Endothelial cell of umbilical vein (primary cell): ENCODE measurements around the gene RAB39A. TPM values are rescaled to one million over a fixed set of nuclear protein-coding genes. Genes with fewer than 3 reads are reported as not detected.

Source experiments
- BruUV-seq: library from RNA; stranded (reverse); fragments of 400-500 nt; replicated peaks from 2 replicates; lab custom pipeline; 2021; lab: Mats Ljungman, UMichigan
- CTCF ChIA-PET: fragments of 300-600, 350-600 bp; sonication (Branson Sonifier 250); formaldehyde crosslinking; loops from one replicate; lab custom pipeline; 2021; ENCODE audit warnings: antibody characterized with exemption, inconsistent platforms; lab: Charles Lee
- POLR2A ChIA-PET: fragments of 300-600, 350-600 bp; sonication (Branson Sonifier 250); formaldehyde crosslinking; loops from one replicate; lab custom pipeline; 2021; ENCODE audit warnings: antibody characterized with exemption, inconsistent platforms; lab: Charles Lee
- DNase-seq: peaks from one replicate; pipeline ENCODE4 v3.0.0-alpha.2; 2011; ENCODE audit warnings: low read depth, low spot score
- FAIRE-seq: peaks from 2 replicates; lab custom pipeline; 2011; peaks lifted over from hg19 to GRCh38; lab: Jason Lieb, UNC
- H2AFZ ChIP-seq: 2 replicates; pipeline ENCODE4 v1.6.0; 2012; ENCODE audit warnings: low read depth, low read length, control low read depth, inconsistent platforms
- H3K27ac ChIP-seq: 2 replicates; pipeline ENCODE4 v1.5.1; 2011; ENCODE audit warnings: low read depth, mild to moderate bottlenecking, control low read depth, low read length, moderate library complexity; ENCODE audit not compliant: insufficient read depth
- H3K27me3 ChIP-seq, 2 experiments: 2 replicates each; pipeline versions ENCODE4 v1.6.0 to v1.6.1; 2011; ENCODE audit warnings: low read length in 2 of 2, mixed read lengths in 1 of 2; ENCODE audit not compliant: control insufficient read depth in 2 of 2, insufficient read depth in 2 of 2
- H3K36me3 ChIP-seq, 2 experiments: 2 replicates in 1 of 2; 3 replicates in 1 of 2; pipeline ENCODE4 v1.5.1; 2011; ENCODE audit warnings: low read length in 2 of 2, mild to moderate bottlenecking in 1 of 2, moderate library complexity in 1 of 2; ENCODE audit not compliant: control insufficient read depth in 2 of 2, insufficient read depth in 2 of 2; ENCODE audit errors: extremely low read depth in 1 of 2
- H3K4me1 ChIP-seq: 3 replicates; pipeline ENCODE4 v1.5.1; 2011; ENCODE audit warnings: mild to moderate bottlenecking, low read length; ENCODE audit not compliant: control insufficient read depth, insufficient read depth; ENCODE audit errors: extremely low read depth
- H3K4me2 ChIP-seq: 2 replicates; pipeline ENCODE4 v1.6.1; 2011; ENCODE audit warnings: low read length, control low read depth, mixed read lengths; ENCODE audit not compliant: insufficient read depth
- H3K4me3 ChIP-seq, 3 experiments: fragments of 200-600 bp in 1 of 3; sonication (generic), shearing (Covaris generic) in 1 of 3; replicated peaks in 1 of 3; 2 replicates each; pipeline ENCODE4 v1.5.1; 2011 to 2016; ENCODE audit warnings: control low read depth in 3 of 3, low read length in 3 of 3, mild to moderate bottlenecking in 2 of 3, inconsistent platforms in 1 of 3, low read depth in 1 of 3, moderate library complexity in 1 of 3; ENCODE audit not compliant: insufficient read depth in 1 of 3
- H3K79me2 ChIP-seq: 2 replicates; pipeline ENCODE4 v1.6.0; 2012; ENCODE audit warnings: low read length, inconsistent platforms; ENCODE audit not compliant: control insufficient read depth, insufficient read depth
- H3K9ac ChIP-seq: replicated peaks from 2 replicates; pipeline ENCODE3; 2011; ENCODE audit warnings: low read length, control low read depth; ENCODE audit not compliant: insufficient read depth; ENCODE audit errors: extremely low read depth
- H3K9me1 ChIP-seq: replicated peaks from 3 replicates; pipeline ENCODE4 v1.6.0; 2011; ENCODE audit warnings: mild to moderate bottlenecking, low read length; ENCODE audit not compliant: control insufficient read depth, insufficient read depth; ENCODE audit errors: extremely low read depth
- H3K9me3 ChIP-seq: replicated peaks from 2 replicates; pipeline ENCODE4 v1.5.1; 2012; ENCODE audit warnings: low read length, inconsistent platforms; ENCODE audit not compliant: control insufficient read depth, insufficient read depth
- H4K20me1 ChIP-seq: replicated peaks from 2 replicates; pipeline ENCODE3; 2011; ENCODE audit warnings: mild to moderate bottlenecking, low read length; ENCODE audit not compliant: control insufficient read depth, insufficient read depth; ENCODE audit errors: extremely low read depth
- EZH2 ChIP-seq: IDR thresholded peaks from 2 replicates; pipeline ENCODE4 v1.6.1; 2012; ENCODE audit warnings: borderline replicate concordance, low read depth, mild to moderate bottlenecking, moderate library complexity, low read length, inconsistent platforms; ENCODE audit not compliant: severe bottlenecking
- FOS ChIP-seq: IDR thresholded peaks from 2 replicates; pipeline ENCODE4 v1.6.1; 2011; ENCODE audit warnings: mild to moderate bottlenecking, low read length, moderate library complexity, borderline replicate concordance; ENCODE audit not compliant: insufficient read depth
- GATA2 ChIP-seq: IDR thresholded peaks from 2 replicates; pipeline ENCODE4 v1.7.0; 2011; ENCODE audit warnings: low read depth, mild to moderate bottlenecking, moderate library complexity, mixed read lengths, low read length; ENCODE audit not compliant: insufficient read length, insufficient read depth
- JUN ChIP-seq: IDR thresholded peaks from 2 replicates; pipeline ENCODE4 v1.6.1; 2011; ENCODE audit warnings: borderline replicate concordance, low read depth; ENCODE audit not compliant: insufficient read length, insufficient read depth
- MYC ChIP-seq: IDR thresholded peaks from one replicate; pipeline ENCODE4 v1.6.1; 2011; ENCODE audit warnings: mild to moderate bottlenecking, low read depth, low read length
- POLR2A ChIP-seq: IDR thresholded peaks from 2 replicates; pipeline ENCODE4 v1.6.1; 2012; ENCODE audit warnings: low read depth, mild to moderate bottlenecking, control low read depth, low read length
- POLR2AphosphoS5 ChIP-seq: IDR thresholded peaks from 2 replicates; pipeline ENCODE4 v1.6.1; 2012; ENCODE audit warnings: low read depth, mild to moderate bottlenecking, control low read depth, low read length, moderate library complexity; ENCODE audit not compliant: insufficient read depth
- dilution Hi-C: fragments of 300-500 bp; cut with MboI; formaldehyde crosslinking; loops from one replicate; pipeline ENCODE4 v1.15.0; 2019; ENCODE audit warnings: low sequenced_read_pairs; ENCODE audit not compliant: extremely low pct_ligation_motif_present
- intact Hi-C: fragments of 100-400 bp; cut with micrococcal nuclease; formaldehyde crosslinking; loops from one replicate; pipeline ENCODE4 v1.10.0; 2022
- polyA plus RNA-seq, 4 experiments: library from polyadenylated mRNA; depleted of rRNA in 3 of 4; stranded (reverse) in 3 of 4; unstranded in 1 of 4; fragments of >200 nt; gene quantifications; 2 replicates each; pipeline versions ENCODE4 v1.2.1 to v1.2.3, GENCODE V29; 2011 to 2012; ENCODE audit warnings: missing spikeins in 1 of 4
- total RNA-seq: library from RNA; stranded (reverse); gene quantifications from 2 replicates; pipeline ENCODE4 v1.2.3, GENCODE V29; 2021
- TF ChIP-seq, protein P1 (sequence below): IDR thresholded peaks from 2 replicates; pipeline ENCODE4 v1.6.1; 2011; ENCODE audit not compliant: insufficient read depth, insufficient read length
- TF ChIP-seq, protein P2 (sequence below), 2 donors: IDR thresholded peaks; 1 replicate in 1 of 2; 2 replicates in 1 of 2; pipeline ENCODE4 v1.5.1; 2011; ENCODE audit warnings: low read length in 2 of 2, mild to moderate bottlenecking in 2 of 2, moderate library complexity in 2 of 2, control low read depth in 1 of 2, inconsistent platforms in 1 of 2, low read depth in 1 of 2; ENCODE audit not compliant: insufficient read depth in 1 of 2; ENCODE audit errors: extremely low read depth in 1 of 2

The RAB39A gene
- total and polyA plus RNA-seq, 2 donors (not counting 3 experiments of a cell fraction or from before 2014, with no cell fraction given): not detected

DNA sequence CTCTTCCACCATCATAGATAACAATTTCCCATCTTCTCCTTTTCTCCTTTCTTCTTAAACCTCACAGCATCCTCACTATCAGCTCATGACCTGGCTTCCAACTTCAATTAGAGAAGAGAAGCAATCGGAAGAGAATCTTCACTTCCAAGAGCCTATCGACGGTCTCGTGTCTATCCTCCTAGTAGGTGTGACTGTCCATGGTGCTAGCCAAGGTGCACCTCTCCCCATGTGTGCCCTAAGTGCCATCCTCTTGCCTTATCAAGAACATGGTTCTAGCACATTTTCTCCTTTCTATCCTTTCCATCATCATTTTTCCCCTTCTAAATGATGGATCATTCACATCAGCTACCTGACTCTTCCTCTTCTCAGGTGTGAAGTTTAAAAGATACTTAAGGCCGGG, 75.4 kb downstream of the RAB39A start:
- no peak overlapping the region for H3K27ac ChIP-seq
- H3K9me1 ChIP-seq: no peaks in the 10 kb centered on the region
- no peak overlapping the region for H2AFZ ChIP-seq
- dilution Hi-C loops (no loop called here), intact Hi-C loops (loop anchor here (10.0 kb wide), 1 partner anchor 439 kb away; the partner anchor contains the start of gene ALKBH8)
- H3K79me2 ChIP-seq: no peaks in the 10 kb centered on the region
- H3K27me3 ChIP-seq: peaks cover 0 to 2% of the 10 kb centered on the region in 2 experiments
- ChIA-PET CTCF (interaction anchor here (1.2 kb wide), 1 partner anchor 10 kb away, joined by 3 read pairs; no protein-coding TSS in a partner anchor), POLR2A (no interaction called here)
- H3K36me3 ChIP-seq: no peaks in the 10 kb centered on the region
- no peak overlapping the region for H3K4me3 ChIP-seq
- TF ChIP-seq JUN (no peak), MYC (no peak), POLR2A (no peak), FOS (no peak), EZH2 (no peak), GATA2 (no peak), POLR2AphosphoS5 (no peak)
- TF ChIP-seq, protein P1, sequence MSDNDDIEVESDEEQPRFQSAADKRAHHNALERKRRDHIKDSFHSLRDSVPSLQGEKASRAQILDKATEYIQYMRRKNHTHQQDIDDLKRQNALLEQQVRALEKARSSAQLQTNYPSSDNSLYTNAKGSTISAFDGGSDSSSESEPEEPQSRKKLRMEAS: no peak
- TF ChIP-seq, protein P2, sequence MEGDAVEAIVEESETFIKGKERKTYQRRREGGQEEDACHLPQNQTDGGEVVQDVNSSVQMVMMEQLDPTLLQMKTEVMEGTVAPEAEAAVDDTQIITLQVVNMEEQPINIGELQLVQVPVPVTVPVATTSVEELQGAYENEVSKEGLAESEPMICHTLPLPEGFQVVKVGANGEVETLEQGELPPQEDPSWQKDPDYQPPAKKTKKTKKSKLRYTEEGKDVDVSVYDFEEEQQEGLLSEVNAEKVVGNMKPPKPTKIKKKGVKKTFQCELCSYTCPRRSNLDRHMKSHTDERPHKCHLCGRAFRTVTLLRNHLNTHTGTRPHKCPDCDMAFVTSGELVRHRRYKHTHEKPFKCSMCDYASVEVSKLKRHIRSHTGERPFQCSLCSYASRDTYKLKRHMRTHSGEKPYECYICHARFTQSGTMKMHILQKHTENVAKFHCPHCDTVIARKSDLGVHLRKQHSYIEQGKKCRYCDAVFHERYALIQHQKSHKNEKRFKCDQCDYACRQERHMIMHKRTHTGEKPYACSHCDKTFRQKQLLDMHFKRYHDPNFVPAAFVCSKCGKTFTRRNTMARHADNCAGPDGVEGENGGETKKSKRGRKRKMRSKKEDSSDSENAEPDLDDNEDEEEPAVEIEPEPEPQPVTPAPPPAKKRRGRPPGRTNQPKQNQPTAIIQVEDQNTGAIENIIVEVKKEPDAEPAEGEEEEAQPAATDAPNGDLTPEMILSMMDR (IDR thresholded peaks at IDR 0.05; ENCODE audit: extremely low read depth in 1 of 2, insufficient read depth in 1 of 2, low read depth in 1 of 2, low read length in 2 of 2): no peak
- no peaks in the 10 kb centered on the region for H3K9me3 ChIP-seq
- no peaks in the 10 kb centered on the region for H4K20me1 ChIP-seq
- H3K4me2 ChIP-seq: no peak overlapping the region
- no peaks in the 10 kb centered on the region for H3K4me1 ChIP-seq
- FAIRE-seq: no peak
- DNase-seq: no peak
- no TSS peak for BruUV-seq
- H3K9ac ChIP-seq: no peak overlapping the region
